Ishikawa (cell line): ENCODE measurements around the gene RPRD2.

Experiments
- CREB1 ChIP-seq: IDR thresholded peaks from 2 replicates; pipeline ENCODE4 v1.6.1; 2012; ENCODE audit warnings: low read depth
- RAD21 ChIP-seq: IDR thresholded peaks from 2 replicates; pipeline ENCODE4 v1.6.1; 2012; ENCODE audit warnings: low read depth

DNA sequence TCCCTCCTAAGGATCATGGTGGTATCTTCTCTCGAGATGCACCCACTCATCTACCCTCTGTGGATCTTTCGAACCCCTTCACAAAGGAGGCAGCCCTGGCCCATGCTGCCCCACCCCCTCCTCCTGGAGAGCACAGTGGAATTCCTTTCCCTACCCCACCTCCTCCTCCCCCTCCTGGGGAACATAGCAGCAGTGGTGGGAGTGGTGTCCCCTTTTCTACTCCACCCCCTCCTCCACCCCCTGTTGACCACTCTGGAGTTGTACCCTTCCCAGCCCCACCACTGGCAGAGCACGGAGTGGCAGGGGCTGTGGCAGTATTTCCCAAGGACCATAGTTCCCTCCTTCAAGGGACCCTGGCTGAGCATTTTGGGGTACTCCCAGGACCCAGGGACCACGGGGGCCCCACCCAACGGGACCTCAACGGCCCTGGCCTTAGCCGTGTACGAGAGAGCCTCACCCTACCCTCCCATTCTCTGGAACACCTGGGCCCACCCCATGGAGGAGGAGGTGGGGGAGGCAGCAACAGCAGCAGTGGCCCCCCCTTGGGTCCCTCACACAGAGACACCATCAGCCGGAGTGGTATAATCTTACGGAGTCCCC, 108.8 kb downstream of the RPRD2 start:
- TF ChIP-seq RAD21 (no peak), CREB1 (no peak)
